GM12874 (cell line): Measurements from ENCODE around the gene SLC27A2.

Source experiments
- CTCF ChIP-seq: IDR thresholded peaks from 2 replicates; pipeline ENCODE4 v1.5.1; 2011; ENCODE audit warnings: low read depth, mild to moderate bottlenecking, control low read depth, low read length, moderate library complexity; ENCODE audit not compliant: insufficient read depth

Gene SLC27A2

GRCh38 chr15:50280271-50280670 lies 98.3 kb downstream of the SLC27A2 start:
- TF ChIP-seq CTCF, result no peak

- no peak for TF ChIP-seq CTCF
Observed at GRCh38 chr15:50281427-50281826, 99.4 kb downstream of the SLC27A2 start.
